ENCODE results near the gene LYRM4. TPM values are rescaled to one million over a fixed set of nuclear protein-coding genes. Genes with fewer than 3 reads are reported as not detected.

LYRM4 gene
- total RNA-seq, 1 donor from 2014 or later: 39.0 TPM

GRCh38 chr6:5220443-5220842, 40.3 kb downstream of the LYRM4 start:
- H3K4me1 Mint-ChIP-seq (ENCODE audit: unreplicated experiment): no peaks in the 10 kb centered on the region

GRCh38 chr6:5219011-5219691, 41.6 kb downstream of the LYRM4 start:
- no peak overlapping the region for H3K4me3 Mint-ChIP-seq (ENCODE audit: unreplicated experiment)
- no peaks in the 10 kb centered on the region for H3K27me3 Mint-ChIP-seq (ENCODE audit: unreplicated experiment)
- DNase-seq (ENCODE audit: low spot score): no peak
- no peaks in the 10 kb centered on the region for H3K9me3 Mint-ChIP-seq (ENCODE audit: unreplicated experiment)
- peaks cover 2% of the 10 kb centered on the region for H3K4me1 Mint-ChIP-seq (ENCODE audit: unreplicated experiment)
- TF ChIP-seq, protein P1, sequence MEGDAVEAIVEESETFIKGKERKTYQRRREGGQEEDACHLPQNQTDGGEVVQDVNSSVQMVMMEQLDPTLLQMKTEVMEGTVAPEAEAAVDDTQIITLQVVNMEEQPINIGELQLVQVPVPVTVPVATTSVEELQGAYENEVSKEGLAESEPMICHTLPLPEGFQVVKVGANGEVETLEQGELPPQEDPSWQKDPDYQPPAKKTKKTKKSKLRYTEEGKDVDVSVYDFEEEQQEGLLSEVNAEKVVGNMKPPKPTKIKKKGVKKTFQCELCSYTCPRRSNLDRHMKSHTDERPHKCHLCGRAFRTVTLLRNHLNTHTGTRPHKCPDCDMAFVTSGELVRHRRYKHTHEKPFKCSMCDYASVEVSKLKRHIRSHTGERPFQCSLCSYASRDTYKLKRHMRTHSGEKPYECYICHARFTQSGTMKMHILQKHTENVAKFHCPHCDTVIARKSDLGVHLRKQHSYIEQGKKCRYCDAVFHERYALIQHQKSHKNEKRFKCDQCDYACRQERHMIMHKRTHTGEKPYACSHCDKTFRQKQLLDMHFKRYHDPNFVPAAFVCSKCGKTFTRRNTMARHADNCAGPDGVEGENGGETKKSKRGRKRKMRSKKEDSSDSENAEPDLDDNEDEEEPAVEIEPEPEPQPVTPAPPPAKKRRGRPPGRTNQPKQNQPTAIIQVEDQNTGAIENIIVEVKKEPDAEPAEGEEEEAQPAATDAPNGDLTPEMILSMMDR (IDR thresholded peaks at IDR 0.05; ENCODE audit: unreplicated experiment): no peak
- H3K36me3 Mint-ChIP-seq (ENCODE audit: low read depth, unreplicated experiment): no peaks in the 10 kb centered on the region
- no peak overlapping the region for H3K27ac Mint-ChIP-seq (ENCODE audit: unreplicated experiment)

More at GRCh38 chr6:5220443-5220842, 40.3 kb downstream of the LYRM4 start:
- H3K9me3 Mint-ChIP-seq (ENCODE audit: unreplicated experiment): no peaks in the 10 kb centered on the region
- TF ChIP-seq, protein P1 (IDR thresholded peaks at IDR 0.05; ENCODE audit: unreplicated experiment): no peak
- no peak overlapping the region for H3K4me3 Mint-ChIP-seq (ENCODE audit: unreplicated experiment)
- H3K27me3 Mint-ChIP-seq (ENCODE audit: unreplicated experiment): no peaks in the 10 kb centered on the region
- H3K36me3 Mint-ChIP-seq (ENCODE audit: low read depth, unreplicated experiment): no peaks in the 10 kb centered on the region
- H3K27ac Mint-ChIP-seq (ENCODE audit: unreplicated experiment): no peak overlapping the region
- DNase-seq (ENCODE audit: low spot score): no peak

- Mint-ChIP-seq H3K4me1 (ENCODE audit: unreplicated experiment) (peaks cover 2% of the 10 kb centered on the region), H3K36me3 (ENCODE audit: low read depth, unreplicated experiment) (no peaks in the 10 kb centered on the region), H3K27ac (ENCODE audit: unreplicated experiment) (no peak overlapping the region), H3K4me3 (ENCODE audit: unreplicated experiment) (no peak overlapping the region), H3K27me3 (ENCODE audit: unreplicated experiment) (no peaks in the 10 kb centered on the region), H3K9me3 (ENCODE audit: unreplicated experiment) (no peaks in the 10 kb centered on the region)
- no peak for DNase-seq (ENCODE audit: low spot score)
- TF ChIP-seq, protein P1 (IDR thresholded peaks at IDR 0.05; ENCODE audit: unreplicated experiment): no peak
Measured at GRCh38 chr6:5217356-5217755, 43.4 kb downstream of the LYRM4 start.

- Mint-ChIP-seq H3K9me3 (ENCODE audit: unreplicated experiment) (no peaks in the 10 kb centered on the region), H3K4me1 (ENCODE audit: unreplicated experiment) (peaks cover 2% of the 10 kb centered on the region), H3K36me3 (ENCODE audit: low read depth, unreplicated experiment) (no peaks in the 10 kb centered on the region), H3K27me3 (ENCODE audit: unreplicated experiment) (no peaks in the 10 kb centered on the region), H3K27ac (ENCODE audit: unreplicated experiment) (no peak overlapping the region), H3K4me3 (ENCODE audit: unreplicated experiment) (no peak overlapping the region)
- DNase-seq (ENCODE audit: low spot score): no peak
- TF ChIP-seq, protein P1 (IDR thresholded peaks at IDR 0.05; ENCODE audit: unreplicated experiment): no peak
Measured at GRCh38 chr6:5215799-5216198, 45.0 kb downstream of the LYRM4 start.

GRCh38 chr6:5215159-5215558, 45.6 kb downstream of the LYRM4 start:
- no peak for DNase-seq (ENCODE audit: low spot score)
- Mint-ChIP-seq H3K4me1 (ENCODE audit: unreplicated experiment) (peaks cover 2% of the 10 kb centered on the region), H3K4me3 (ENCODE audit: unreplicated experiment) (no peak overlapping the region), H3K27ac (ENCODE audit: unreplicated experiment) (no peak overlapping the region), H3K27me3 (ENCODE audit: unreplicated experiment) (no peaks in the 10 kb centered on the region), H3K9me3 (ENCODE audit: unreplicated experiment) (no peaks in the 10 kb centered on the region), H3K36me3 (ENCODE audit: low read depth, unreplicated experiment) (no peaks in the 10 kb centered on the region)
- TF ChIP-seq, protein P1 (IDR thresholded peaks at IDR 0.05; ENCODE audit: unreplicated experiment): peak; percentile 0
